Kidney (tissue), 14 donors: ENCODE data around the gene EPHA6. TPM values are rescaled to one million over a fixed set of nuclear protein-coding genes. Genes with fewer than 3 reads are reported as not detected.
"Not testable (repeated sequence)": the region's sequence is repeated elsewhere in the genome, so short reads cannot be mapped to it uniquely, and the experiment has no call there.

Source experiments
- DNase-seq, 5 donors: peaks; one replicate each; pipeline ENCODE4 v3.0.0-alpha.2; 2013 to 2020
- FAIRE-seq: peaks from 2 replicates; lab custom pipeline; 2012; peaks lifted over from hg19 to GRCh38; lab: Jason Lieb, UNC
- H3K27ac ChIP-seq, 2 donors: one replicate each; pipeline ENCODE4 v1.7.0; 2013; ENCODE audit warnings: low read depth in 2 of 2, low read length in 2 of 2, inconsistent platforms in 1 of 2
- H3K27me3 ChIP-seq: one replicate; pipeline ENCODE4 v1.7.1; 2013; ENCODE audit warnings: low read length, inconsistent platforms; ENCODE audit not compliant: control insufficient read depth, insufficient read depth
- H3K36me3 ChIP-seq, 3 donors: one replicate each; pipeline versions ENCODE4 v1.7.0 to v1.7.1; 2013; ENCODE audit warnings: low read length in 3 of 3, control low read depth in 1 of 3, inconsistent platforms in 1 of 3; ENCODE audit not compliant: insufficient read depth in 3 of 3, control insufficient read depth in 2 of 3
- H3K4me1 ChIP-seq, 3 donors: one replicate each; pipeline versions ENCODE4 v1.7.0 to v1.7.1; 2013; ENCODE audit warnings: low read length in 3 of 3, inconsistent platforms in 1 of 3, low read depth in 1 of 3; ENCODE audit not compliant: control insufficient read depth in 2 of 3, insufficient read depth in 2 of 3
- H3K4me3 ChIP-seq, 3 donors: one replicate each; pipeline versions ENCODE4 v1.7.0 to v1.8.1; 2013; ENCODE audit warnings: low read length in 3 of 3, control low read depth in 1 of 3, inconsistent platforms in 1 of 3
- H3K9ac ChIP-seq, 3 donors: one replicate each; pipeline versions ENCODE4 v1.7.0 to v1.7.1; 2013; ENCODE audit warnings: low read length in 3 of 3, control low read depth in 1 of 3, inconsistent platforms in 1 of 3
- H3K9me3 ChIP-seq, 3 donors: one replicate each; pipeline versions ENCODE4 v1.7.0 to v1.7.1; 2013; ENCODE audit warnings: low read length in 3 of 3, control low read depth in 1 of 3, inconsistent platforms in 1 of 3; ENCODE audit not compliant: control insufficient read depth in 2 of 3, insufficient read depth in 1 of 3
- CTCF ChIP-seq: IDR thresholded peaks from 3 replicates; pipeline ENCODE4 v1.5.1; 2012; ENCODE audit warnings: mild to moderate bottlenecking, moderate library complexity, borderline replicate concordance; ENCODE audit not compliant: insufficient read depth; ENCODE audit errors: extremely low read depth
- intact Hi-C: fragments of 100-400 bp; cut with DNase I; formaldehyde crosslinking; loops from one replicate; pipeline ENCODE4 v1.11.1; 2022
- polyA plus RNA-seq: library from polyadenylated mRNA; stranded (reverse); fragments of 350-450 nt; fragmentation: Illumina TruSeq; extraction: RNeasy Lipid Tissue Mini Kit (QIAGEN cat#74804); gene quantifications from one replicate; pipeline ENCODE4 v1.2.3, GENCODE V29; 2014; ENCODE audit warnings: low read depth, low replicate concordance; ENCODE audit not compliant: insufficient read depth
- total RNA-seq: library from RNA; stranded (reverse); fragmentation: NEBNext Ultra II Directional; extraction: Animal tissue kit (Norgen Biotek cat#: 25700); gene quantifications from one replicate; pipeline ENCODE4 v1.2.1, GENCODE V29; 2021
- donor health status: control.
- donor health status: control.
- donor health status: control.
- donor health status: control.
- donor health status: control.
- donor health status: DM: yes; HTN: yes; CAD: no.
- donor health status: Normal renal cell carcinoma (clear cell type).

EPHA6 gene
- total and polyA plus RNA-seq, 2 donors from 2014 or later, result 0.66 TPM; not detected in 1

GRCh38 chr3:97504463-97504862 lies 690.1 kb downstream of the EPHA6 start:
- H3K36me3 ChIP-seq, result no peaks in the 10 kb centered on the region
- H3K4me3 ChIP-seq, result no peak overlapping the region
- DNase-seq (no peak), FAIRE-seq (no peak)
- no peaks in the 10 kb centered on the region for H3K4me1 ChIP-seq
- H3K9me3 ChIP-seq, result peaks cover 0 to 5% (median 0%) of the 10 kb centered on the region in 3 donors
- no peak overlapping the region for H3K27ac ChIP-seq
- intact Hi-C loops, result no loop called here
- no peak overlapping the region for H3K9ac ChIP-seq
- TF ChIP-seq CTCF, result no peak
- no peaks in the 10 kb centered on the region for H3K27me3 ChIP-seq

GRCh38 chr3:97510795-97511194 lies 696.4 kb downstream of the EPHA6 start:
- Histone ChIP-seq H3K36me3 (no peaks in the 10 kb centered on the region), H3K4me3 (no peak overlapping the region), H3K27ac (no peak overlapping the region), H3K27me3 (no peaks in the 10 kb centered on the region), H3K4me1 (no peaks in the 10 kb centered on the region), H3K9ac (no peak overlapping the region), H3K9me3 (no peaks in the 10 kb centered on the region)
- intact Hi-C loops, result no loop called here
- no peak for TF ChIP-seq CTCF
- FAIRE-seq, result no peak
- DNase-seq, result peak in 1 of 5 donors; percentile 33

GRCh38 chr3:97515076-97515475 lies 700.7 kb downstream of the EPHA6 start:
- H3K4me1 ChIP-seq, result no peaks in the 10 kb centered on the region
- FAIRE-seq (no peak), DNase-seq (no peak)
- no peaks in the 10 kb centered on the region for H3K27me3 ChIP-seq
- H3K9me3 ChIP-seq, result no peaks in the 10 kb centered on the region
- TF ChIP-seq CTCF, result no peak
- intact Hi-C loops, result no loop called here
- H3K36me3 ChIP-seq, result no peaks in the 10 kb centered on the region
- H3K9ac ChIP-seq, result no peak overlapping the region
- H3K4me3 ChIP-seq, result no peak overlapping the region
- no peak overlapping the region for H3K27ac ChIP-seq

- DNase-seq, result no peak
- Histone ChIP-seq H3K36me3 (no peaks in the 10 kb centered on the region), H3K27me3 (no peaks in the 10 kb centered on the region), H3K4me3 (no peak overlapping the region), H3K27ac (no peak overlapping the region), H3K4me1 (no peaks in the 10 kb centered on the region), H3K9me3 (no peaks in the 10 kb centered on the region), H3K9ac (no peak overlapping the region)
- intact Hi-C loops, result no loop called here
- FAIRE-seq, result no peak
- no peak for TF ChIP-seq CTCF
Measured at GRCh38 chr3:97530691-97531090, 716.3 kb downstream of the EPHA6 start.

GRCh38 chr3:97547573-97547972 lies 733.2 kb downstream of the EPHA6 start:
- H3K9me3 ChIP-seq, H3K4me3 ChIP-seq, H3K36me3 ChIP-seq, H3K9ac ChIP-seq, intact Hi-C loops, H3K27ac ChIP-seq, H3K4me1 ChIP-seq, H3K27me3 ChIP-seq, FAIRE-seq, DNase-seq: not testable (repeated sequence)
